ENCODE results near the gene NLN. TPM values are rescaled to one million over a fixed set of nuclear protein-coding genes. Genes with fewer than 3 reads are reported as not detected.

The NLN gene
- total RNA-seq, 5 donors from 2014 or later (not counting 1 experiment from before 2014, with no cell fraction given): 1.5 to 7.6 (median 4.1) TPM

- ChIA-PET CTCF (interaction anchor here (0.6 to 0.7 kb wide), 3 partner anchors 16 to 320 kb away, joined by 3 to 4 read pairs (median 3); no protein-coding TSS in a partner anchor), POLR2A (interaction anchor here in 1 of 2 donors (0.6 kb wide), 2 partner anchors 10 to 20 kb away, joined by 3 to 4 read pairs; no protein-coding TSS in a partner anchor)
- Histone ChIP-seq H3K27ac (ENCODE audit: low read length) (no peak overlapping the region), H3K27me3 (replicated peaks in 1 of 2; ENCODE audit: control insufficient read depth in 2 of 2, extremely low read depth in 1 of 2, insufficient read depth in 2 of 2, low read length in 1 of 2) (no peaks in the 10 kb centered on the region), H3K4me3 (ENCODE audit: control insufficient read depth in 1 of 2, extremely low read depth in 1 of 2, low read length in 1 of 2) (no peak overlapping the region), H3K9me3 (no peaks in the 10 kb centered on the region), H3K4me1 (ENCODE audit: control insufficient read depth in 1 of 2, extremely low read depth in 1 of 2, insufficient read depth in 2 of 2, low read length in 2 of 2) (peaks cover 4 to 11% of the 10 kb centered on the region in 2 experiments), H3K36me3 (ENCODE audit: control insufficient read depth in 2 of 2, extremely low read depth in 1 of 2, insufficient read depth in 1 of 2, low read length in 1 of 2) (no peaks in the 10 kb centered on the region)
- peaks cover 20 to 28% (median 20%) of the 10 kb centered on the region in 3 donors for H3K4me1 Mint-ChIP-seq
- no peaks in the 10 kb centered on the region for H3K9me3 Mint-ChIP-seq
- H3K27me3 Mint-ChIP-seq: no peaks in the 10 kb centered on the region
- no peak overlapping the region for H3K4me3 Mint-ChIP-seq
- no peaks in the 10 kb centered on the region for H3K36me3 Mint-ChIP-seq
- ATAC-seq (replicated peaks in 1 of 4) (no peak), DNase-seq (no peak)
- no peak overlapping the region for H3K27ac Mint-ChIP-seq
- 86% methylated on average over 1 of the region's 3 CpGs for WGBS (ENCODE audit: insufficient coverage)
These were observed 139.8 kb downstream of the NLN start for GRCh38 chr5:65861830-65862241.

- no peak overlapping the region for H3K4me3 Mint-ChIP-seq
- H3K36me3 Mint-ChIP-seq: no peaks in the 10 kb centered on the region
- POLR2A ChIA-PET: interaction anchor here (0.6 to 0.7 kb wide), 2 partner anchors 10 to 21 kb away, joined by 3 to 12 read pairs; no protein-coding TSS in a partner anchor
These were observed 140.4 kb downstream of the NLN start for GRCh38 chr5:65862384-65862783.

GRCh38 chr5:65863747-65864146 lies 141.7 kb downstream of the NLN start:
- Histone ChIP-seq H3K4me1 (ENCODE audit: control insufficient read depth in 1 of 2, extremely low read depth in 1 of 2, insufficient read depth in 2 of 2, low read length in 2 of 2) (peaks cover 14 to 17% of the 10 kb centered on the region in 2 experiments), H3K27me3 (replicated peaks in 1 of 2; ENCODE audit: control insufficient read depth in 2 of 2, extremely low read depth in 1 of 2, insufficient read depth in 2 of 2, low read length in 1 of 2) (no peaks in the 10 kb centered on the region), H3K4me3 (ENCODE audit: control insufficient read depth in 1 of 2, extremely low read depth in 1 of 2, low read length in 1 of 2) (no peak overlapping the region), H3K36me3 (ENCODE audit: control insufficient read depth in 2 of 2, extremely low read depth in 1 of 2, insufficient read depth in 1 of 2, low read length in 1 of 2) (no peaks in the 10 kb centered on the region), H3K27ac (ENCODE audit: low read length) (no peak overlapping the region), H3K9me3 (no peaks in the 10 kb centered on the region)
- Mint-ChIP-seq H3K27ac (no peak overlapping the region), H3K4me1 (peaks cover 35 to 40% (median 36%) of the 10 kb centered on the region in 3 donors), H3K27me3 (no peaks in the 10 kb centered on the region), H3K4me3 (no peak overlapping the region), H3K9me3 (no peaks in the 10 kb centered on the region), H3K36me3 (no peaks in the 10 kb centered on the region)
- ChIA-PET POLR2A (interaction anchor here in 1 of 2 donors (0.5 kb wide), 1 partner anchor 21 kb away, joined by 4 read pairs; no protein-coding TSS in a partner anchor), CTCF (no interaction called here)
- ATAC-seq (replicated peaks in 1 of 4) (no peak), DNase-seq (no peak)
- no CpG with 5 or more reads among the region's 2 CpGs for WGBS (ENCODE audit: insufficient coverage)

More at GRCh38 chr5:65862384-65862783, 140.4 kb downstream of the NLN start:
- Mint-ChIP-seq H3K4me1 (peaks cover 26 to 33% (median 26%) of the 10 kb centered on the region in 3 donors), H3K9me3 (no peaks in the 10 kb centered on the region), H3K27me3 (no peaks in the 10 kb centered on the region), H3K27ac (no peak overlapping the region)
- Histone ChIP-seq H3K27me3 (replicated peaks in 1 of 2; ENCODE audit: control insufficient read depth in 2 of 2, extremely low read depth in 1 of 2, insufficient read depth in 2 of 2, low read length in 1 of 2) (no peaks in the 10 kb centered on the region), H3K4me3 (ENCODE audit: control insufficient read depth in 1 of 2, extremely low read depth in 1 of 2, low read length in 1 of 2) (no peak overlapping the region), H3K36me3 (ENCODE audit: control insufficient read depth in 2 of 2, extremely low read depth in 1 of 2, insufficient read depth in 1 of 2, low read length in 1 of 2) (no peaks in the 10 kb centered on the region), H3K9me3 (no peaks in the 10 kb centered on the region), H3K27ac (ENCODE audit: low read length) (no peak overlapping the region), H3K4me1 (ENCODE audit: control insufficient read depth in 1 of 2, extremely low read depth in 1 of 2, insufficient read depth in 2 of 2, low read length in 2 of 2) (peaks cover 7 to 12% of the 10 kb centered on the region in 2 experiments)
- ATAC-seq (replicated peaks in 1 of 4): no peak
- DNase-seq: no peak
- CTCF ChIA-PET: interaction anchor here (0.6 to 0.7 kb wide), 3 partner anchors 66 to 319 kb away, joined by 3 to 8 read pairs (median 3); no protein-coding TSS in a partner anchor

- peak in 13 of 35 experiments; percentile 2 to 54 (median 15) for DNase-seq
- Mint-ChIP-seq H3K9me3 (peaks cover 0 to 4% (median 4%) of the 10 kb centered on the region in 3 donors), H3K27ac (peak overlapping the region; percentile 91 to 97), H3K27me3 (no peaks in the 10 kb centered on the region), H3K4me1 (peaks cover 35 to 38% (median 38%) of the 10 kb centered on the region in 3 donors), H3K36me3 (no peaks in the 10 kb centered on the region), H3K4me3 (peak overlapping the region; percentile 68 to 81 (median 72))
- ChIA-PET POLR2A (interaction anchor here (0.6 kb wide), 2 partner anchors 93 to 1255 kb away, joined by 3 to 7 read pairs; no protein-coding TSS in a partner anchor), CTCF (no interaction called here)
- ATAC-seq (replicated peaks in 1 of 4): peak; percentile 88 to 95 (median 92)
- Histone ChIP-seq H3K9me3 (no peaks in the 10 kb centered on the region), H3K36me3 (ENCODE audit: control insufficient read depth in 2 of 2, extremely low read depth in 1 of 2, insufficient read depth in 1 of 2, low read length in 1 of 2) (no peaks in the 10 kb centered on the region), H3K4me3 (ENCODE audit: control insufficient read depth in 1 of 2, extremely low read depth in 1 of 2, low read length in 1 of 2) (peak overlapping the region; percentile 2 to 25), H3K27ac (ENCODE audit: low read length) (peak overlapping the region; percentile 35), H3K27me3 (replicated peaks in 1 of 2; ENCODE audit: control insufficient read depth in 2 of 2, extremely low read depth in 1 of 2, insufficient read depth in 2 of 2, low read length in 1 of 2) (no peaks in the 10 kb centered on the region), H3K4me1 (ENCODE audit: control insufficient read depth in 1 of 2, extremely low read depth in 1 of 2, insufficient read depth in 2 of 2, low read length in 2 of 2) (peaks cover 14 to 17% of the 10 kb centered on the region in 2 experiments)
- no CpG with 5 or more reads among the region's 6 CpGs for WGBS (ENCODE audit: insufficient coverage)
These were observed 145.0 kb downstream of the NLN start for GRCh38 chr5:65866837-65867521.

GRCh38 chr5:65867542-65868195 lies 145.7 kb downstream of the NLN start:
- Mint-ChIP-seq H3K4me1 (peaks cover 31 to 36% (median 31%) of the 10 kb centered on the region in 3 donors), H3K4me3 (peak overlapping the region; percentile 68 to 81 (median 72)), H3K27me3 (no peaks in the 10 kb centered on the region), H3K9me3 (peaks cover 0 to 4% (median 4%) of the 10 kb centered on the region in 3 donors), H3K27ac (peak overlapping the region; percentile 91 to 97), H3K36me3 (no peaks in the 10 kb centered on the region)
- Histone ChIP-seq H3K36me3 (ENCODE audit: control insufficient read depth in 2 of 2, extremely low read depth in 1 of 2, insufficient read depth in 1 of 2, low read length in 1 of 2) (no peaks in the 10 kb centered on the region), H3K27ac (ENCODE audit: low read length) (peak overlapping the region; percentile 35), H3K27me3 (replicated peaks in 1 of 2; ENCODE audit: control insufficient read depth in 2 of 2, extremely low read depth in 1 of 2, insufficient read depth in 2 of 2, low read length in 1 of 2) (no peaks in the 10 kb centered on the region), H3K4me3 (ENCODE audit: control insufficient read depth in 1 of 2, extremely low read depth in 1 of 2, low read length in 1 of 2) (peak overlapping the region in 1 of 2 donors; percentile 25), H3K4me1 (ENCODE audit: control insufficient read depth in 1 of 2, extremely low read depth in 1 of 2, insufficient read depth in 2 of 2, low read length in 2 of 2) (peaks cover 14 to 17% of the 10 kb centered on the region in 2 experiments), H3K9me3 (no peaks in the 10 kb centered on the region)
- POLR2A ChIA-PET: interaction anchor here in 1 of 2 donors (0.6 kb wide), 1 partner anchor 21 kb away, joined by 6 read pairs; no protein-coding TSS in a partner anchor
- DNase-seq: peak in 1 of 35 experiments; percentile 22
- CTCF ChIA-PET: no interaction called here
- WGBS (ENCODE audit: insufficient coverage): no CpG with 5 or more reads among the region's 11 CpGs
- ATAC-seq (replicated peaks in 1 of 4): peak; percentile 54 to 61 (median 56)

- Histone ChIP-seq H3K4me1 (ENCODE audit: control insufficient read depth in 1 of 2, extremely low read depth in 1 of 2, insufficient read depth in 2 of 2, low read length in 2 of 2) (peaks cover 14 to 17% of the 10 kb centered on the region in 2 experiments), H3K4me3 (ENCODE audit: control insufficient read depth in 1 of 2, extremely low read depth in 1 of 2, low read length in 1 of 2) (no peak overlapping the region), H3K9me3 (no peaks in the 10 kb centered on the region), H3K27ac (ENCODE audit: low read length) (no peak overlapping the region), H3K36me3 (ENCODE audit: control insufficient read depth in 2 of 2, extremely low read depth in 1 of 2, insufficient read depth in 1 of 2, low read length in 1 of 2) (no peaks in the 10 kb centered on the region), H3K27me3 (replicated peaks in 1 of 2; ENCODE audit: control insufficient read depth in 2 of 2, extremely low read depth in 1 of 2, insufficient read depth in 2 of 2, low read length in 1 of 2) (no peaks in the 10 kb centered on the region)
- WGBS (ENCODE audit: insufficient coverage): no CpG with 5 or more reads among the region's 3 CpGs
- no peaks in the 10 kb centered on the region for H3K27me3 Mint-ChIP-seq
- peaks cover 29 to 34% (median 30%) of the 10 kb centered on the region in 3 donors for H3K4me1 Mint-ChIP-seq
- CTCF ChIA-PET: interaction anchor here in 1 of 2 donors (0.6 kb wide), 1 partner anchor 9 kb away, joined by 3 read pairs; no protein-coding TSS in a partner anchor
- POLR2A ChIA-PET: interaction anchor here in 1 of 2 donors (0.6 kb wide), 1 partner anchor 20 kb away, joined by 6 read pairs; no protein-coding TSS in a partner anchor
- H3K27ac Mint-ChIP-seq: peak overlapping the region; percentile 57 to 62
- H3K4me3 Mint-ChIP-seq: no peak overlapping the region
- H3K9me3 Mint-ChIP-seq: peaks cover 0 to 4% (median 4%) of the 10 kb centered on the region in 3 donors
- no peaks in the 10 kb centered on the region for H3K36me3 Mint-ChIP-seq
- DNase-seq: no peak
- ATAC-seq (replicated peaks in 1 of 4): no peak
These were observed 146.5 kb downstream of the NLN start for GRCh38 chr5:65868509-65868908.

Data from T-cell (primary cell).